T-helper 9 cell (primary cell): ENCODE measurements around the gene CAPN12.
"Not testable (repeated sequence)": the region's sequence is repeated elsewhere in the genome, so short reads cannot be mapped to it uniquely, and the experiment has no call there.

Experiments
- DNase-seq: peaks from one replicate; pipeline ENCODE4 v3.0.0-alpha.2; 2020

CAPN12 gene

GRCh38 chr19:38770949-38771275 is 26.6 kb upstream of the CAPN12 start:
- not testable (repeated sequence) for DNase-seq

DNA sequence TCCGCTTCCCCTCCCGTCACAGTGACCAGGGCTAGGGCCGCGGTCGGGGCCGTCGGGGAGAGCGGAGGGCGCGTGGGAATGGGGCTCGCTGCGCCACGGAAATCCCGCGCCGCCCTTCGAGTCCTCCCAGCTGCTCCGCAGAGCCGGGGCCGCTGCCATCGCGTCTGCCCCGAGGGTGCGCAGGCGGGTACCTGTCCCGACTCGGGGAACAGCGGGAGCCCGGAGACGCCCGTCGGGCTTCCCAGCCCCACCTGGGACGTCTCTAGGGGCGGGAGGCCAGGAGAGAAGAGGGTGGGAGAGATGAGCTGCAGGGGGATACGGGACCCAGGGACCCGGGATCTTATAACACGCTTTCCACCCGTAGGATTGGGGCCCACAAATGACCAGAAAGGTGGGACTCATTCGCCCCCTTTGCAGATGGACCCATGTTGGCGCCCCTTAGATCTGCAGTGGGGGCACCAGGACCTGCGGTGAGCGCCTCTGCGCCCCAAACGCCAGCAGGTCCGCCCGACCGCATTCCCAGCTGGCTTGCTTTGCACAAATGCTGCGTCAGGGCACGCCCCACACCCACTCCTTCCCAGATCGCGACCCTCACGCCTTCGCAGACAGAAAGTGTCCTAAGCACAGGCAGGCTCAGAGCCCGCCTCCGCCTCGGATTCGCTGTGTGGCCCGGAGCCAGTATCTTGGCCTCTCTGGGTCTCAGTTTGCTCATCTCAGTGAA is 26.1 kb upstream of the CAPN12 start:
- DNase-seq = not testable (repeated sequence)

DNA sequence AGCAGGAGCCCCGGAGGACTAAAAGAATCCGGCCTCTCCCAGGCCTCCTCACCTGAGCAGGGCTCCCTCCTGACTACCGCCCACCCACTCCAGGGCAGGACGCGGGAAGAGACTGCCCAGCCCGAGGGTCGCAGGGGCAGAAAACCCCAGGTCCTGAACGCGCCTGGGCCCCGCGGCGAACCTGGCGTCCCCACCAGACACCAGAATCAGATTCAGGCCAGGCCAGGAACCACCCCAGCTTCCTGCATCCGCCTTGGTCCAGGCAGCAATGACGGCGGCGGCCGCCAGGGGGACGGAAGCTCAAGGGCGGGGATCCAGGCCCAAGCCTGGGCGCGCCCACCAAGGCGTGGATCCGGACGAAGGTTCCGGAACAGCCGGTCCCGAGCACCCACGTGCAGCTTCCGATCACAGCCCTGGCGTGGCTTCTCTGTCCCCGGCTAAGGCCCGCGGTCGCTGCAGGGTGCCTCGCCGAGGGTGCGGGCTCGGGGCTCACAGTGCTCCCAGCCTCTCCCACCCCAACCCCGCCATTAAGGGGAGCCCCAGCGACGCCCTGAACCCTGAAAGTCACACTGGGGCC is 25.4 kb upstream of the CAPN12 start:
- peak; percentile 86 for DNase-seq

DNA sequence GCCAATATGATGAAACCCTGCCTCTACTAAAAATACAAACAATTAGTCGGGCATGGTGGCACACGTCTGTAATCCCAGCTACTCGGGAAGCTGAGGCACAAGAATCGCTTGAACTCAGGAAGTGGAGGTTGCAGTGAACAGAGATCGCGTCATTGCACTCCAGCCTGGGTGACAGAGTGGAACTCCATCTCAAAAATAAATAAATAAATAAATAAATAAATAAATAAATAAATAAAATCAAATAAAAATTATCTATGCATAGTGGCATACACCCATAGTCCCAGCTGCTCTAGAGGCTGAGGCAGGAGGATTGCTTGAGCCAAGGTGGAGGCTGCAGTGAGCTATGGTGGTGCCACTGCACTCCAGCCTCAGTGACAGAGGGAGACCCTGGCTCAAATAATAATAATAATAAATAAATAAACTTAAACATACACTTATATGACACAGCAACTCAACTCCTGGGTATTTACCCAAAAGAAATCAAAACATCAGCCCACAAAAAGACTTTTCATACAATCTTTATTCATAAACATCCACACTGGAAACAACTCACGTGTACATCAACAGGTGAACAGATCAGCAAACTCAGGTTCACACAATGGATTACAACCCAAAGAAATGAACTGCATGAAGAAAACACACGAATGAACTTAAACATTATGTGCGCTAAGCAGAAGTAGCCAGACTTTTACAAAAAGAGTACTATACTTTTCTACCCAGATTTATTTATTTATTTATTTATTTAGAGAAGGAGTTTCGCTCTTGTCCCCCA is 22.2 kb upstream of the CAPN12 start:
- DNase-seq = no peak

DNA sequence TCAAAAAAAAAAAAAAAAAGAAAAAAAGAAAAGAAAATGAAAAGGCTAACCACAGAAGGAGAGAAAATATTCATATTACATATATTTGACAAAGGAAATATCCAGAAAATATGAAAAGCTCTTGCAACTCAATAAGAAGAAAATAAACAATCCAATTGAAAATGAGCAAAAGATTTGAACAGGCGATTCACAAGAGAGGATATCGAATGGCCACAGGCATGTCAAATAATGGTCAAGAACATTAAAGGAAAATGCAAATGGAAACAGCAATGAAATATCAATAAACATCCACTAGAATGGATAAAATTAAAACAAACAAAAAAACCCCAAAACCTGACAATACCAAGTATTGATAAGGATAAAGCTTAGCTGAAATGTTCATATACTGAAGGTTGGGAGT is 20.9 kb upstream of the CAPN12 start:
- no peak for DNase-seq

GRCh38 chr19:38763795-38764220 is 19.5 kb upstream of the CAPN12 start:
- no peak for DNase-seq

GRCh38 chr19:38761884-38762389 is 17.7 kb upstream of the CAPN12 start:
- not testable (repeated sequence) for DNase-seq

- DNase-seq = not testable (repeated sequence)
These were observed 16.7 kb upstream of the CAPN12 start for GRCh38 chr19:38760805-38761517.

- DNase-seq = no peak
These were observed 15.3 kb upstream of the CAPN12 start for GRCh38 chr19:38759590-38760003.

GRCh38 chr19:38754196-38754595 is 9.9 kb upstream of the CAPN12 start:
- not testable (repeated sequence) for DNase-seq

DNA sequence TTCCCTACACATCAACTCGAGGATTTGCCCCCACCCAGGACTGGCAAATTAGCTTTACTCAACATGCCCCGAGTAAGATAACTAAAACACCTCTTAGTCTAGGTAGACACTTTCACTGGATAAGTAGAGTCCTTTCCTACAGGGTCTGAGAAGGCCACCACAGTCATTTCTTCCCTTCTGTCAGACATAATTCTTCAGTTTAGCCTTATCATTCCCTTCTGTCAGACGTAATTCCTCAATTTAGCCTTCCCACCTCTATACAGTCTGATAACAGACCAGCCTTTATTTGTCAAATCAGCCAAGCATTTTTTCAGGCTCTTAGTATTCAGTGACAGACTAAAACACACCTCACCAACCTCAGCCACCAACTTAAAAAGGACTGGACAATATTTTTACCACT is 9.5 kb upstream of the CAPN12 start:
- DNase-seq = not testable (repeated sequence)

DNA sequence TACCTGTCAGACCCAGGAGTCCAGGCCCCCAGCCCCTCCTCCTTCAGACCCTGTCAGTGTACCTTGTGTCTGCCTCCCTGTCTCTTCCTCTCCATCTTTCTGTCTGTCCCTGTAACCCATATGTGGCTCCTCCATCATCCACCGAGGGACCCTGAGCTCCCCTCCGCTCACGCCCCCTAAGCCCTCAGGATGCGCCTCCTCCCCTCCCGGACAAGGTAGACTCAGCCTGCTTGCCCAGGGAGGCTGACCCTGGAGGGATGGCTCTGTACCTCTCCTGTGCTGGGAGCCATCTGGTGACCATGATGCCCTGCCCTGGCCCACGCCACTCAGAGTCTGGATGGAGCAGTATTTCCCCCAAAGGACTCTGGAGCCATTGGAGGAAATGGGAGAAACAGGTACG is 1.0 kb upstream of the CAPN12 start:
- DNase-seq = no peak

DNA sequence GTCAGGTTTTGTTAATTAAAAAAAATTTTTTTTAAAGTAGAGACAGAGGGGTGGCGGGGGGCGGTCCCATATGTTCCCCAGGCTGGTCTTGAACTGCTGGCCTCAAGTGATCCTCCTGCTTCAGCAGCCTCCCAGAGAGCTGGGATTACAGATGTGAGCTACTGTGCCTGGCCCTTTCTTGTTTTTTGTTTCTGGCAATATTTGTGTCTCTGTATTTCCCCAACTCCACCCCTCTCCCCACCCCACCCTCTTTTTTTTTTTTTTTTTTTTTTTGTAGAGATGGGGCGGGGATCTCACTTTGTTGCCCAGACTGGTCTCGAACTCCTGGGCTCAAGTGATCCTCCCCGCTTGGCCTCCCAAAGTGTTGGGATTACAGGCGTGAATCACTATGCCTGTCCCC is 600 bp upstream of the CAPN12 start:
- no peak for DNase-seq

DNA sequence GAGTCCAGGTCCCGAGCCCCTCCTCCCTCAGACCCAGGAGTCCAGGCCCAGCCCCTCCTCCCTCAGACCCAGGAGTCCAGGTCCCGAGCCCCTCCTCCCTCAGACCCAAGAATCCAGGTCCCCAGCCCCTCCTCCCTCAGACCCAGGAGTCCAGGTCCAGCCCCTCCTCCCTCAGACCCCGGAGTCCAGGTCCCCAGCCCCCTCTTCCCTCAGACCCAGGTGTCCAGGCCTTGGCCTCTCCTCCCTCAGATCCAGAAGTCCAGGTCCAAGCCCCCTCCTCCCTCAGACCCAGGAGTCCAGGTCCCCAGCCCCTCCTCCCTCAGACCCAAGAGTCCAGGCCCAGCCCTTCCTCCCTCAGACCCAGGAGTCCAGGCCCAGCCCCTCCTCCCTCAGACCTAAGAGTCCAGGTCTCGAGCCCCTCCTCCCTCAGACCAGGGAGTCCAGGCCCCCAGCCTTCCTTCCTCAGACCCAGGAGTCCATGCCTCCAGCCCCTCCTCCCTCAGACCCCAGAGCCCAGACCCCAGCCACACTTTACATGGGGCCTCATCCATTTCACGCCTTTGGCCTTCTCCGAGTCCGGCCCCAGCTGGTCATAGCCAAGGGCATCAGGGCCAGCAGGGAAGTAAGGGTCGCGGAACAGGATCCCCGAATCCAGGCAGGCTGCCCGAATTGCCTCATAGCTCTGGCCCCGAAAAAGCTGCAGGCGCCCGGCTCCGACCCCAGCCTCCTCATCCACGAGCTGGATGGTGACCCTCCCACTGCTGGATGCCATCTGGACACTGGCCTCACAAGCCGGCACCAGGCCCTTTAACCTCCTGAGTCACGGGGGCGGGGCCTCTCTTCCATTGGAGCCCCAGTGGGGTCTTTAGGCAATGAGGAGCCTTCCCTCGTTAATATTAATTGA is 628 bp downstream of the CAPN12 start:
- DNase-seq = no peak

DNA sequence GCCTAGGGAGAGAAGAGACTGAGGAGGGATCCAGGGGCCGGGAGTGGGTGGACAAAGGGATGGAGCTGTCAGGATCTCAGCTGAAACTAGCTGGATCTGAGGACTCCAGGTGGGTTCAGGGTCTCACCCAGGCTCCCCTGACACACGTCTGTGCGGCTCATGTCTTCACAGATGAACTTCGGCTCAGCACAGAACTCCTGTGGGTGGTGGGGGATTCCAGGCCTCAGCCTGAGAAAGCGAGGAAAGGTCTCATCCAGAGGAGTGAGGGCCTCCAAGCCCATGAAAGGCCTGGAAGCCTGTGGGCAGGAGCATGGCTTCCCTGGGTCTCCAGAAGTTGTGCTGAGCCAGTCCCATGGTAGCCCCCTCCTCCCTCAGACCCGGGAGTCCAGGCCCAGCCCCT is 1.4 kb downstream of the CAPN12 start:
- DNase-seq = no peak

- DNase-seq = no peak
These were observed 2.0 kb downstream of the CAPN12 start for GRCh38 chr19:38742296-38742695.

- no peak for DNase-seq
These were observed 2.6 kb downstream of the CAPN12 start for GRCh38 chr19:38741670-38742069.

- DNase-seq = no peak
These were observed 3.3 kb downstream of the CAPN12 start for GRCh38 chr19:38740932-38741331.

GRCh38 chr19:38740257-38740592 is 4.0 kb downstream of the CAPN12 start:
- DNase-seq = no peak

DNA sequence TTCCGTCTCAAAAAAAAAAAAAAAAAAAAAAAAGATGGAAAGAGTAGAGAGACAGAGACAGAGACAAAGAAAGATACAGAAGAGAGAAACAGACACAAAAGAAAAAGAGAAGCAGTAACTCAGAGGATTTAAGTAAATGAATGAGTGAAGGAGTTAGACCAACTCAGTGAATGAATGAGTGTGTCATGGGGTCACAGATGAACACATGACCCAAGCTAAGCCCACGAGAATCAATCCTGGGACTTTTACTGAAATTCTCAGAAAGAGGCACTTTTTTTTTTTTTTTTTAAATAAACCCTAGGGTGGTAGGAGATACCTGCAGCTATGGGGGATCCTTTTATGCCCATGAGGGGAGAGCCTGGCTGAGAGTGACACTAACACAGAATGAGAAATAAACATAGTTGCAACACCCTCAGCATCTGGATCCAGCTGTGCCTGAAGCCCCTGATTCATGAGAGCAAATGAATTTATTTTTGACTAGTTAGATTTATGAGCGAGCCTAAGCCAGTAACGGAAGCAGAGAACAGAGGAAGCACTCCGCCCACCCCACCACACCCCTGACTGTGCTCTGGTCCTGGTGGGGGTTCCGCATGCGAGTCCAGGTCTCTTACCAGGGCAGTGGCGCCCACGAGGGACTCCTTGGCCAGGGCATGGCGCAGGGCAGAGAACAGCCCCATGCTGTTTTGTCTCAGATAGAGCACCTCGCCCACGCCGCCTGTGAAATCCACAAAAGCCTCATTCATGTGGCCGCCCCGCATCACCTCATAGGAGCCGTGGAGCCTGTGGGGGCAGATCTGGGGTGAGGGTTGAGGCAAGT is 4.6 kb downstream of the CAPN12 start:
- DNase-seq = no peak
